HG03039 (cell line): ENCODE data around the gene PPP1R13L.
"Not testable (repeated sequence)": the region's sequence is repeated elsewhere in the genome, so short reads cannot be mapped to it uniquely, and the experiment has no call there.

Experiments
- ATAC-seq: cut with Tn5 transposase; IDR thresholded peaks from one replicate; pipeline ENCODE4 v1.9.1; 2021; ENCODE audit warnings: mild to moderate bottlenecking, moderate library complexity; ENCODE audit not compliant: unreplicated experiment

Gene PPP1R13L

DNA sequence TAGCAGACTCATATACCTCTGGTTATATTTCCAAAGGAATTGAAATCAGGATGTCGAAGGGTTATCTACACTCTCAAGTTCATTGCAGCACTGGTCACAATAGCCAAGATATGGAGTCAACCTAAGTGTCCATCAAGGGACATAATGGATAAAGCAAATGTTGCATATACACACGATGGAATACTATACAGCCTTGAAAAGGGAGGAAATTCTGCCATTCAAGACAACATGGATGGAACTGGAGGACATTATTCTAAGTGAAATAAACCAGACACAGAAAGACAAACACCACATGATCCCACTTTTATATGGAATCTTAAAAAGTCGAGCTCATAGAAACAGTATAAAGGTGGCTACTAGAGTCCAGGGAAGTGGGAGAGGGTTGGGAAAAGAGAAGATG is 32.5 kb upstream of the PPP1R13L start:
- ATAC-seq = no peak

DNA sequence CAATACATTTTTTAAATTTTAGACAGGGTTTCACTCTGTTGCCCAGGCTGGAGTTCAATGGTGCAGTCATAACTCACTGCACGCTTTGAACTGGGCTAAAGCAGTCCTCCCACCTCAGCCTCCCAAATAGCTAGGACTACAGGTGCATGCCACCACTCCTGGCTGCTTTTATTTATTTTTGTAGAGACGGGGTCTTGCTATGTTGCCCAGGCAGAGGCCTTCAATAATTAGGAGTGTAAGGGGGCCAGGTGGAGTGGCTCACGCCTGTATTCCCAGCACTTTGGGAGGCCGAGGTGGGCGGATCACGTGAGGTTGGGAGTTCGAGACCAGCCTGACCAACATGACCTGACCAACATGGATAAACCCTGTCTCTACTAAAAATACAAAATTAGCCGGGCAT is 27.7 kb upstream of the PPP1R13L start:
- ATAC-seq = not testable (repeated sequence)

DNA sequence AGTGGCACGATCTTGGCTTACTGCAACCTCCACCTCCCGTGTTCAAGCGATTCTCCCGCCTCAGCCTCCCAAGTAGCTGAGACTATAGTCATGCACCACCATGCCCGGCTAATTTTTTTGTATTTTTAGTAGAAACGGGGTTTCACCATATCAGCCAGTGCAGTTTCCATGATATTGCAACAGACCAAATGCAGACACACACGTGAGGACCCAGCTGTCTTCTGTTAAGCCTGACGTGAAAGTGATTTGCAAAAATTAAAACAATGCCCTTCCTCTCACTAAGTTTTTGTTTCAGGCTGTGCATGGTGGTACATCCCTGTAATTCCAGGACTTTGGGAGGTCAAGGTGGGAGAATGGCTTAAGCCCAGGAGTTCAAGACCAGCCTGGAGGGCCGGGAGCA is 26.1 kb upstream of the PPP1R13L start:
- not testable (repeated sequence) for ATAC-seq

DNA sequence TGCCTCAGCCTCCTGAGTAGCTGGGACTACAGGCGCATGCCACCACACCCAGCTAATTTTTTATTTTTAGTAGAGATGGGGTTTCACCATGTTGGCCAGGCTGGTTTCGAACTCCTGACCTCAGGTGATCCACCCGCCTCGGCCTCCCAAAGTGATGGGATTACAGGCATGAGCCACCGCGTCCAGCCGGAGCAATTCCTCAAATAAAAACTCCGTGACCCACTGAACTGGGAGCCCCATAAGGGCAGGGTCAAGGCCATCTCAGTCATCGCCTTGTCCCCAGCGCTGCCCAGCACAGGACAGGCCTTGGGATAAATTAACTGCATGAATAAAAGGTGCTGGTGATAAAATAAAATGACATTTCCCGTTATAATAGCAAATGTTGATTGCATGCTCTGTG is 25.0 kb upstream of the PPP1R13L start:
- ATAC-seq = not testable (repeated sequence)

DNA sequence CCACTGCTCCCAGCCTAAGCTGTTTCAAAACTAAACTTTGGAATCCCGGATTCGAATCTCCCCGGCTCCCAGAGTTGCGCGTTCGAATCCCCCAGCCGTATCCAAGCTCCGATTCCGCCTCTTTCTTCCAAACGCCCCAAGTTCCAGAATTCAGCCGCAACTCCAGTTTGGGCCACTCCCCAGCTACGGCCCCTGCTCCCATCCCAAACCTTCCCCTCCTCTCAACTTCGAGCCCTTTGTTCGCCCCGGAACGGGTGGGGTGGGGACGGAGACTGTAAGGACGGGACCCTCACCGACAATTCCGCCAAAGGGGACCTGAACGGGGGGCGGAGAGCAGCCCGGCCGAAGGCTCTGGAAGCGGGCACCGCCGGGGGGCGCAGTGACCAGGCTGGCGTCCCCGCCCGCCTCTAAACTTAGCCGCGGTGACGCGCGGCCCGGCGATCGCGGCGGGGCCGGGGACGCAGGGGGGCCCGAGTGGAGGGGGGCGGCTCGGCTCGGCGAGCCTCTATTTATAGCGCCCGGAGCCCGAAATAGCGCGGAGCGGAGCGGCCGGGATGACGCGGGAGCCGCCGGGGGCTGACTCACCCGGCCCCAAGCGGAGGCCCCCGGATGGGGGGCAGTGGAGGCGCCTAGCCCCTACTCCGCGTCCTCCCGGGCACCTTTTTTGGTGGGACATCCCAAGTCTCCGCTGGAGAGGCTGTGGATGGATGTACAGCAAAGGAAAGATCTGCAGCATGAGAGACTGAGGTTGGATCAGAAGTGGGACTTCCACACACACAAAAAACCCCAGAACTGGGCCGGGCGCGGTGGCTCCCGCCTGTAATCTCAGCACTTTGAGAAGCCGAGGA is 23.7 kb upstream of the PPP1R13L start:
- no peak for ATAC-seq

DNA sequence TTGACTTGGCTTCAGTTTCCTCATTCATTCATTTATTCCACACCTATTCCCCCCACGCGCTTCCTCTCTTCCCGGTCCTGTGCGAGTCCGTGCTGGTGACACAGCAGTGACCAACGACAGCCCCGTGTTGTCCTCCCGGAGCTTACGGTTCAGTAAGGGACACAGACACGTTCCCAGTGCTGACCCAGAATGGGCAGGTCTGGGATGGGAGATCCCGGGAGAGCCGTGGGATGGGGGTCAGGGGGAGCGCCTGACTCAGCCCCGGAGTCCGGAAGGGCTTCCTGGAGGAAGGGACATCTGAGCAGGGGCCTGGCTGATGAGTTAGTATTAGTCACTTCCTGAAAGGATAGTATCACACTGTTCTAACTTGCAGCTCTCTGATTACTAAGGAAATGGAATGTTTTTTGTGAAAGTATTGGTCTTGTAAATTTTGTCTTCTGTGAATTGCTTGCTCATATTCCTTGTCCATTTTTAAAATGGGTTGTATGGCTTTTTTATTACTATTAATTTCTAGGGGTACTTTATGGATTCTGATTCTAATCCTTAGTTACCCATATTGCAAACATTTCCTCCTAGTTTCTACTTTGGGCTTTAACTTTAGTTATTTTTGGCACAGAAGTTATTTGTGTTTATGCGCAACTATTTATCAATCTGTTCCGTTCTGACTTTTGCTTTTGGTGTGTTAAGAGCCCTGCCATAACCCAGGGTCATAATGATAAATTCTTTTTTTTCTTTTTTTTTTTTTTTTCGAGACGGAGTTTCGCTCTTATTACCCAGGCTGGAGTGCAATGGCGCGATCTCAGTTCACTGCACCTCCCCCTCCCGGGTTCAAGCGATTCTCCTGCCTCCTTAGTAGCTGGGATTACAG is 19.6 kb upstream of the PPP1R13L start:
- ATAC-seq = no peak

DNA sequence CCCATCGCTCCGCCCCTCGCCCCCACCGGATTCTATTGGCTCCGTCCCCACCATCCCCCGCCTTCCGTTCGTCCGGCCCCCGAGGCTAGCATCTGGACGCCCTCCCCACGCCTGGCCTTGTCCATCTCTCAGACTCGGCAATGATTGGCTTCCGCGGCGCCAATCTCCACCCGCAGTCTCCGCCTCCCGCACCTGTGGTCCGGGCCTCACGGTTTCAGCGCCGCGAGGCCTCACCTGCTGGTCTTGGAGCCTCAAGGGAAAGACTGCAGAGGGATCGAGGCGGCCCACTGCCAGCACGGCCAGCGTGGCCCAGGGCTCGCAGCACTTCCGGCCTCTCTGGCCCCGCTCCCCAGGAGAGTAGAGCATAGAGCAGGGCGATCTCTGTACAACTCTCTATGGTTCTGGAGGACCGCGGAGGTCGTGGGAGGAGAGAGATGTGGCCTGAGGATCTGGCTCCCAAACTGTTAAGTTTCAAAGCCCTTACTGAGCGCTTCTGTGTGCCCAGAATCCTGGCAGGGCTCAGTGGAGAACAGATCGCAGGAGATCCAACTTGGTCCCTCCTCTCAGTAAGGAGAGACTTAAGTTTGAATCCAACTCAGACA is 18.8 kb upstream of the PPP1R13L start, which contains the start of gene ERCC1:
ERCC1 (minus strand) TSS at position 329 of the 602 bp plus-strand sequence. CDS start 543 bp downstream, outside the sequence.
- peak; percentile 59 for ATAC-seq

DNA sequence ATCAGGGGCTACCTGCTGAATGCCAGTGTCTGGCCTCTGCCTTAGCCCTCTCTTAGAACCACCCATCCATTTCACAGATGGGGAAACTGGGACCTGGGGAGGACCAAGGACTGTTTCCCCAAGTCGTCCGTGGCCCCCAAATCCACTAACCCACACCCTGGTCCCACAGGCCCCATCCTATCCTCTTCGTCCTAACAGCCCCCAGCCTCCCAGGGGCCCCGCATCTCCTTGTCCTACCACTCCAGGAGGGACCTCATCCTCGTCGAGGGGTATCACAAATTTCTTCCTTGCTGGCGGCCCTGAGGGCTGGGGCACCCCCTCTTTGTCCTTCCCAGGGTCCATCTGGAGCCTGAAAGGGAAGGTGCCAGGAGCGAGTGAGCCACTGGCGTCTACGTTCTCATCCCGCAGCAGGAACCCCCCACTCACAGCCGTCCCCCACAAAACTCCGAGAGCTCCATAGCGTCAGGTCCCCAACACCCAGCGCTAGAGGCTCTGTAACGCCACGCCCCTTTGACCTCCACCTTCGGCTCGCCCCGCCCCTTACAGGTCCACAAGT is 18.2 kb upstream of the PPP1R13L start:
- ATAC-seq = no peak

DNA sequence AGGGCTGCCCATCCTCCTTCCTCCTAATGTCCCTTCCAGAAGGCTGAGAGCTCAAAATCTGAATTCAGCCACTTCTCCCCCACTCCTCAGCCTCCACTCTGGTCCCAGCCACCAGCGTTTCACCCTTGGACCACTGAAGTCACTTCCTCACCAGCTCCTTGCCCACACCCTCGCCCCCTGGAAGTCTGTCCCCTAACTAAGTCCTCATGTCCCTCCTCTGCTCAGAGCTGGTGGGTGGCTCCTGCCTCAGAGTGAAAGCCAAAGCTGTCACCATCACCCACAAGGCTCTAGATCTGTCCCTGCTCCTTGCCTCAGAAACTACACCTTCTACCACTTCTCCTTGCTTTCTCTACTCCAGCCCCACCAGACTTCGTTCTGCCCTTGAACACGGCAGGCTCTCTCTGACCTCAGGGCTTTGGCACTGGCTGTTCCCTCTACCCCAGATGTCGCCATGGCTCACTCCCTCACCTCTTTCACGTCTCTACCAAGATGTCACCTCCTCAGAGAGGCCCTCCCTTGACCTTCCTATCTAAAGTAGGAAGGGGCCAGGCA is 17.2 kb upstream of the PPP1R13L start:
- no peak for ATAC-seq

DNA sequence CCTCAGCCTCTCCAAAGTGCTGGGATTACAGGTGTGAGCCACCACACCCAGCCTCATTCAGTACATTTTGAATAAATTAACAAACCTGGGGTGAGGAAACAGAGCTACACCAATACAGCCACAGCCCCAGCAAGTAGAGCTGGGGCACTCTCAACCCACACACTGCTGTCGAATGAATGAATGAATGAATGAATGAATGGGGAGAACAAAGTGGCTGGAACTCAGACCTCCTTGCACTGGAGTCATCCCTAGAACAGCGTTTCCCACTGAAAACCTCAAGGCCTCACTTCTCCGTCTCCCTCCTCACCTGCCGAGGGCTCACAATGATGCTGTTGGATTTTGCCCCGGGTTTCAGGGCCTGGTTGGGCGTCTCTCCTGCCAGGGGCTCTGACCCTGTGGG is 16.0 kb upstream of the PPP1R13L start:
- ATAC-seq = no peak

DNA sequence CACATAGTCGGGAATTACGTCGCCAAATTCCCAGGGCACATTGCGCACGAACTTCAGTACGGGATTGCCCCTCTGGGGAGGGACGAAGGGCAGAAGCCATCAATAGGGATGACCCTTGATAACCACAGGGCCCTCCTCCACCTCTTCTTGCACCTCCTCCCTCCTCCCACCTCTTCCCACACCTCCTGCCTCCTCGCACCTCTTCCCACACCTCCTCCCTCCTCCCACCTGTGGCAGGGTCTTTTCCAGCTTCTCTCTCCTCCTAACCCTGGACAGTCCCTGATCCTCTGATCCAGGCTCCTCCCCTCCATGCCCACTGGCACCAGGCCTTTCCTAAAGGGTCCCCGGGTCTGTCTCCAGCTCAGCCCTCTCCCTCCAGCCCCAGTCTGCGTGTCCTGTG is 15.5 kb upstream of the PPP1R13L start:
- ATAC-seq = no peak

DNA sequence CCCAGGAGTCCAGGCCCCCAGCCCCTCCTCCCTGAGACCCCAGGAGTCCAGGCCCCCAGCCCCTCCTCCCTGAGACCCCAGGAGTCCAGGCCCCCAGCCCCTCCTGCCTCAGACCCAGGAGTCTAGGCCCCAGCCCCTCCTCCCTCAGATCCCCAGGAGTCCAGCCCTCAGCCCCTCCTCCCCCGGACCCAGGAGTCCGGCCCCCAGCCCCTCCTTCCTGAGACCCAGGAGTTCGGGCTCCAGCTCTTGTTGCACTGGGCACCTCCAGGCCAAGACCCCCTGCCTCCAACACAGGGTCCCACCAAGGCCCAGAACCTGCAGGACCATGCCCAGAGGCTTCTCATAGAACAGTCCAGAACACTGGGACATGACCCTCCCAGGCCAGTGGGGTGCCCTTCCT is 15.0 kb upstream of the PPP1R13L start:
- ATAC-seq = no peak

DNA sequence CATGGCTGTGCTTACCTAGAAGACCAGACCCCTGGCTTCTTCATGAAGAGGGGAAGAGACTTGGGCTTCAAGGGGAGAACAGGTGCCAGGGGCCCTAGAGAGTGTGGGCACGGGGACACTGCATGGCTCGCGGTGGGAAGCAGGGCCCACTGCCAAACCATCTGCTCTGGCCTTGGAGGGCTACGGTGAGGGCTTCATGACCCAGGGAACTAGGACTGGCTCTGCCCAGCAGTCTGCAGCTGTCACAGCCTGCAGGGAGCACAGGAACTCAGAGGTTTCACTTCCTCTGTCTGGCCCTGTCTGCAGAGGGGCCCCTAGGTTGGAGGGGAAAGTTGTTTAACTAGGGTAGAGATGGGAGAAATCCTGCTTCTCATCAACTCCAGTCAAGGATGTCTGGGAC is 14.5 kb upstream of the PPP1R13L start:
- peak; percentile 36 for ATAC-seq

DNA sequence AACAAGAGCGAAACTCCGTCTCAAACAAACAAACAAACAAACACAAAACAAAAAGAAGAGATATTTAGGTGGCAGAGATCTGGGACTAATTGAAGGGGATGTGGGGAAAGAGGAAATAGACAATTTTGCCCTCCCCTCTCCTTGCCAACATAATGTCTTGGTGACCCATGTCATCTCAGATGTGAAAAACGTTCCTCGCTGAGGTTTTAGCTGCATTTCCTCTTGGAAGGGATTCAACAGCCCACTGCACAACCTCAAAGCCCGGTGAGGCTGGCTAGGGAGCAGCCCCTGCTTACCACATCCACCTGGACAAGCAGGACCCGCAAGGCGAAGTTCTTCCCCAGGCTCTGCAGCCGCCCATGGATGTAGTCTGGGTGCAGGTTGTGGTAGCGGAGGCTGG is 13.9 kb upstream of the PPP1R13L start:
- no peak for ATAC-seq

DNA sequence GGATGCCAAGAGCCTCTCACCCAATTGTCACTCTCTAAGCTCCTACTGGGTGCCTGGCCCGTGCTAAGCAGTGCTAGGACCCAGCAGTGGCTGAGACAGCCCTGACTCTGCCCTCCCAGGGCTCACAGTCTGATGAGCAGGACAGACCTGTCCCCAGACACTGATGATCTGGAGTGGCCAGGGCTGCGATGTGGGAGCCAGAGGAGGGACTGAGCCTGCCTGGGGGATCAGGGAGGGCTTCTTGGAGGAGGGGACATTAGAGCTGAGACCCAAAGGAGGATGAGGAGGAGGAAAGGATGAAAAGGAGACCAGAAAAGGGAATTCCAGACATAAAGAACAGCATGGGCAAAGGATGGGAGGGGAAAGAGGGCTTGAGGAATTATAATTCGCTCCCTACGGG is 12.3 kb upstream of the PPP1R13L start:
- no peak for ATAC-seq

DNA sequence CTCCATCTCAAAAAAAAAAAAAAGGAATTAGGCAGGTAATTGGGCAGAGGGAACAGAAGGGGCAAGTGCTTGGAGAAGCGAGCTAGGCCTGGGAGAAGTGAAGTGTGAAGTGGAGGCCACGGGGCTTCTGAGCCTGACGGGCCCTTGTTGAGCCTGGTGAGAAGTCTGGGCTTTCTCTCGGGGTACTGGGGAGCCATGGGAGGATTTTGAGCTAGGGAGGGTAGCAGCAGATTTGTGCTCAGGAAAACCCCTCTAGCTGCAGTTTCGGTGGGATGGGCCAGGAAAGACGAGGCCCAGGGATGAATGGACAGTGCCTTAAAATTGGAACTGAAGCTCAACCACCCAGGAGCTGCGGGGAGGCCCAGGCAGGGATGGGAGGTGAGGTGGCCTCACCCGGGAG is 9.6 kb upstream of the PPP1R13L start:
- ATAC-seq = no peak

DNA sequence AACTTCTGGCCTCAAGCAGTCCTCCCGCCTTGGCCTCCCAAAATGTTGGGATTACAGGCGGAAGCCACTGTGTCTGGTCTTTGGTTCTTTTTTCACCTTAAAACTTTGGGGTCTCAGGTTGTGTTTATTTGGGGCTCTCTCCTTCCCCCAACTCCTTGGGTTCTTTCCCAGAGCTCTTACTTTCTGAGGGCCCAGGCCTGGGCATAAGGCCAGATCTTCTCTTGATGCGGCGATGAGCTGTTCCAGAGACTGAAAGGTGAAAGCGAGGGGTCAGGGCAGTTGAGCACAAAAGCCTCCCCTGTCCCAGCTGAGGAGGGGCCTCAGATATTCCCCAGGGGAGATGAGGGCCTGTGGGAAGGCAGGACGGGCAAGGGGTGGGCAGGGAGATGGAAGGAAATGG is 8.6 kb upstream of the PPP1R13L start:
- no peak for ATAC-seq

DNA sequence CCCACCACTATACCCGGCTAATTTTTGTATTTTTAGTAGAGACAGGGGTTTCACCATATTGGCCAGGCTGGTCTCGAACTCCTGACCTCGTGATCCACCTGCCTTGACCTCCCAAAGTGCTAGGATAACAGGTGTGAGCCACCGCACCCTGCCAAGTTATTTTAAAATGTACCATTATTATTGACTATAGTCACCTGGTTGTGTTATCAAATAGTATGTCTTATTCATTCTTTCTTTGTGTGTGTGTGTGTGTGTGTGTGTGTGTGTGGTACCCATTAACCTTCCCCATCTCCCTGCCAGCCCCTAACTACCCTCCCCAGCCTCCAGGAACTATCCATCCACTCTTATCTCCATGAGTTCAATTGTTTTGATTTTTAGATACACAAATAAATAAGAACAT is 5.5 kb upstream of the PPP1R13L start:
- not testable (repeated sequence) for ATAC-seq

DNA sequence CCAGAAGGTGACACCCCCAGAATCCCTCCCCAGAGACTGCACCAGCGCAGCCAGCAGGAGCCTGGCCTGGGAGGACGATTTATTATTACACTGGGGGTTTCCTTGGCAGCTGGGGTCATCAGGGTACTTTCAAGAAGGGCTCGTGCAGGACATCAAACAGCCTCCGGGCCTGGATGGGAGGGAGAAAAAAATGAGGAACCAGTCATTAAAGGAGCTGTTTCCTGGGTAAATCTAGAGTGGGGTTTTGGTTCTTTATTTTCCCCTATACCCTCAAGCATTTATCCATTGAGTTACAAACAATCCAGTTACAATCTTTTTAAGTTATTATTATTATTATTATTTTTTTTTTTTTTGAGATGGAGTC is 4.7 kb upstream of the PPP1R13L start:
- no peak for ATAC-seq

DNA sequence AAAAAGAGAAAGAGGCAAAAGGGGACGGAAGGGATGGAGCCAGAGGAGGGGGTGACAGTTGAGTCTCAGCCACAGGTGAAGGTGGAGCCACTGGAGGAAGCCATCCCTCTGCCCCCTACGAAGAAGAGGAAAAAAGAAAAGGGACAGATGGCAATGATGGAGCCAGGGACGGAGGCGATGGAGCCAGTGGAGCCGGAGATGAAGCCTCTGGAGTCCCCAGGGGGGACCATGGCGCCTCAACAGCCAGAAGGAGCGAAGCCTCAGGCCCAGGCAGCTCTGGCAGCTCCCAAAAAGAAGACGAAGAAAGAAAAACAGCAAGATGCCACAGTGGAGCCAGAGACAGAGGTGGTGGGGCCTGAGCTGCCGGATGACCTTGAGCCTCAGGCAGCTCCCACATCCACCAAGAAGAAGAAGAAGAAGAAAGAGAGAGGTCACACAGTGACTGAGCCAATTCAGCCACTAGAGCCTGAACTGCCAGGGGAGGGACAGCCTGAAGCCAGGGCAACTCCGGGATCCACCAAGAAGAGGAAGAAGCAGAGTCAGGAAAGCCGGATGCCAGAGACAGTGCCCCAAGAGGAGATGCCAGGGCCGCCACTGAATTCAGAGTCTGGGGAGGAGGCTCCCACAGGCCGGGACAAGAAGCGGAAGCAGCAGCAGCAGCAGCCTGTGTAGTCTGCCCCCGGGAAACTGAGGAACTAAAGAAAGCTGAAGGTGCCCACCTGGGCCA is 4.1 kb upstream of the PPP1R13L start:
- no peak for ATAC-seq
